Stimulated activated CD8-positive, alpha-beta memory T cell treated with anti-CD3 and anti-CD28 coated beads, Interleukin-7, amount 100 ng/mL, for 4 hours (primary cell): Measurements from ENCODE around the gene XIRP1.
"Not testable (repeated sequence)": the region's sequence is repeated elsewhere in the genome, so short reads cannot be mapped to it uniquely, and the experiment has no call there.

Experiments used
- DNase-seq, 2 donors: peaks; one replicate each; pipeline ENCODE4 v3.0.0-alpha.2; 2020; ENCODE audit warnings: low read depth in 2 of 2

Gene XIRP1

GRCh38 chr3:39186692-39187151 lies 5.7 kb downstream of the XIRP1 start:
- no peak for DNase-seq

- DNase-seq = no peak
Observed at GRCh38 chr3:39185959-39186691, 6.3 kb downstream of the XIRP1 start.

- DNase-seq = no peak
Observed at GRCh38 chr3:39185326-39185958, 7.0 kb downstream of the XIRP1 start.

- DNase-seq = no peak
Observed at GRCh38 chr3:39184968-39185285, 7.5 kb downstream of the XIRP1 start.

GRCh38 chr3:39184081-39184967 lies 8.1 kb downstream of the XIRP1 start:
- no peak for DNase-seq

- no peak for DNase-seq
Observed at GRCh38 chr3:39183211-39184080, 8.9 kb downstream of the XIRP1 start.

DNA sequence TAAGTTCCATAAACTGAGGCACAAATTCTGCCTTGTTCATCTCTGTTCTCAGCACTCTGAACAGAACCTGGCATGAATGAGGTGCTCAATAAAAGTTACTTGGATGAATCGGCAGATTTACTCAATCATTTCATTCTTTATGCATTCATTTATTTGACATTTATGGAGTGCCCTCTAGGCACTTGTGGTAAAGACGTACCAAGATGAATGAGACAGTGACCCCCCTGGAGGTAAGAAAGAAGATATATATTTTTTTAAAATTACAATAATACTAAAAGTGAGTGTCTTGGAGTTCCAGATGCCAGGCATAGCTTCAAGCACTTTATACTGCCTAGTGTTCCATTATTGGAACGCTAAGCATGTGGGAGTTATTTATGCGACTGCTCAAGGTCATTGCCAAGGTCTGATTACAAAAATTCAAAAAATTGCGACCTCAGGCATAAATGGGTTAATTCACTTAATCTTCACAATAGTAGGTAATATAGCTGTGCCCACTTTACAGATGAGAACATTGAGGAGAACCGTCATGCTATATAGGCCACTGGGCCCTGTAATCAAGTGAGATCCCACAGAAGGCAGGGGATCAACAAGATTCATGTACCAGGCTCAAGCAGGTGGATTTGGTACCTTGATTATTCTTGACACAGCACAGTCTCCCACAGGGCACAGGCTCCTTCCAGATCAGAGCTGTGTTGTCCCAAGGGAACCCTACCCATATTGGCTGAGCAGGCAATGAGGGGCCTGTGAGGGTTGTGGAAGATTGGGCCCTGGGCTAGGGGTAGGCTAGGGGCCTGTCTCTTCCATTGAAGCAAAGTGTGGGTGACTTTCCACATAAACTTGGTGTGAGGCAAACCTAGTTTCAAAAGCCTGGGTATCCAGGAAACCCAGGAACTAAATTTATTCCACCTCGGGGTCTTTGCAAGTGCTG lies 10.7 kb downstream of the XIRP1 start:
- DNase-seq = no peak

GRCh38 chr3:39180546-39181346 lies 11.6 kb downstream of the XIRP1 start:
- peak; percentile 78 to 90 for DNase-seq

DNA sequence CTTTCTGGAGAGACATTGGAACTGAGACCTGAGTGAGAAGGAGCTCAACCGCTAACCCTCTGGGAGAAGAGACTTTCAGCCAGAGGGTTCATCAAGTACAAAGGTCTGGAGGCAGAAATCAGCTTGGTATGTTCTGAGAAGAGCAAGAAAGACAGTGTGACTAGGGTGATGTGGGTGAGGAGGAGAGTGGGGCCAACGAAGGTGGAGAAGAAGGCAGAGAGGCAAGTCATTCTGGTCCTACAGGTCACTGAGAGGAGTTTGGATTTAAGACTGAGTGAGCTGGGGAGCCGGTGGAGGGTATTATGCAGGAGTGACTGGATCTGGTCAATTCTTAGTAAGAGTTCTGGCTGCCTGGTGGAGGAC lies 12.2 kb downstream of the XIRP1 start:
- no peak for DNase-seq

GRCh38 chr3:39178553-39178952 lies 13.8 kb downstream of the XIRP1 start:
- DNase-seq = no peak

DNA sequence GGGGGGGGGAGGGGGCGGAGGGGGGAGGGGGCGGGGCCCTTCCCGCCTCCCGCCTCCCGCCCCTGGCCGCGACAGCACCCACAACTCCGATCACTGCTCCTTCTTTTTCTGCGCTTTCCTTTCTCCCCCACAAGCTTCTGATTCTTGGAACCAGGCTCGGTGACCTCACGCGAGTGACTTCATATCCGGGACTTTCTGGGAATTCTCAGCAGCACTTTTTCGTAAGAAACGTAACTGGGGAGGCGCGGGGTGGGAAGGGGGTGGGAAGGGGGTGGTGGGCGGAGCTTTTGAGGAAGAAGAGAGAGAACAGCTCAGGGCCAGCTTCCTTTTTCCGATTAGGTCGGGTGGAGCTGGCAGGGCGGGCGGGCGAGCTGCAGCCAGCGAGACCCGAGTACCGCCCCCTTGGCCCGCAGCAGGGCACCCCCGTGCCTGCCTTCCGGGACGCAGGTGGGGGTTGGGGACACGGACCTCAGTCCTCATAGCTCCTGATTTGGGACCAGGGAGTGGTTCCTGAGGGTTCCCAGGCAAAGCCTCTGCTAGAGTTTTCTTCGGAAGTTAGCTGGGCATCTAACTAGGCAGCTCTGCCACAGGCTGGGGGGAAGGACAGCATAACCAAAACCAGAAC lies 14.6 kb downstream of the XIRP1 start:
- DNase-seq = peak; percentile 81 to 85

GRCh38 chr3:39176025-39176714 lies 16.2 kb downstream of the XIRP1 start:
- no peak for DNase-seq

GRCh38 chr3:39173318-39174125 lies 18.9 kb downstream of the XIRP1 start:
- DNase-seq = no peak

GRCh38 chr3:39171860-39172259 lies 20.5 kb downstream of the XIRP1 start:
- DNase-seq = no peak

- DNase-seq = not testable (repeated sequence)
Observed at GRCh38 chr3:39170877-39171276, 21.5 kb downstream of the XIRP1 start.

DNA sequence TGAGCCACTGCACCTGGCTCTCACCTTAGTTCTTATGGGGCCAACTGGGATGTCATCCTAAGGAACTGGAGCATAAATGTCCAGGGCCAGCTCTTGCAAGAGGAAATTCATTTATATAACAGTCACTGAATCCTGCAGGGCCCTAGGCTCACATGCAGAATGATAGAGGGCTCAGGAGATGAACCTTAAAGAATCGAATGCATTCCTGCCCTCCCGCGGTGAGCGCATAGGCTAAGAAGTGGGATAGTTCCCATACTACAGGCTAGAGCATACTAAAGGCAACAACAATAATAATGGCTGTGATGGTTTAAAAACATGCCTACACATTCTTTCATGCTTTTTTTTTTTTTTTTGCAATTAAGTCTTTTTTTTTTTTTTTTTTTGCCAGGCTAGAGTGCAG lies 21.9 kb downstream of the XIRP1 start:
- no peak for DNase-seq

DNA sequence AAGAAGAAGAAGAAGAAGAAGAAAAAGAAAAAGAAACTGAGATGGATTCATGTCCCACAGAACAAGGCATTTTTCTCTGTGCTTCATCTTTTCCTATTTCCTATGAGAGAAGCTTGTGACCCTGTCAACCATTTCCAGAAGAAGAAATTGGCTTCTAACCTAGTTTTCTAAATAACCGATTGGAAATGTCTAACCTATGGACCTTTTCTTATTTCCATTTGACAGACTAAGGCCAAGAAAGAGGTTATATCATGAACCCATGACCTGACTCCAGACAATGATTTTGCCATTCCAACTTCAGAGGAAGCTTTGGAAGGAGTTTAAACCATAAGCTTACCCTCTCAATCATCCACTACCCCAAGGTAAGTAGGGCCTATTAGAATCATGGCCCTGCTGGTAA lies 22.7 kb downstream of the XIRP1 start:
- DNase-seq = no peak
